ENCODE results near the gene CAD.
A peak's percentile ranks its signal among the peaks of the same experiment; 100 is the strongest.

CAD gene

GRCh38 chr2:27278010-27278409 lies 60.8 kb downstream of the CAD start:
- no peaks in the 10 kb centered on the region for H3K36me3 ChIP-seq (ENCODE audit: insufficient read depth, low read length)
- H3K9ac ChIP-seq (ENCODE audit: low read depth, low read length, poor library complexity, severe bottlenecking) = no peak overlapping the region
- H3K79me2 ChIP-seq (ENCODE audit: insufficient read depth, low read length) = no peaks in the 10 kb centered on the region
- H3K4me1 ChIP-seq (ENCODE audit: insufficient read depth, low read length, poor library complexity, severe bottlenecking) = peaks cover 7% of the 10 kb centered on the region
- H3K4me2 ChIP-seq (ENCODE audit: low read depth, low read length, poor library complexity, severe bottlenecking) = no peak overlapping the region
- H3K9me3 ChIP-seq (ENCODE audit: insufficient read depth, low read depth, low read length) = no peaks in the 10 kb centered on the region
- H3K9me2 ChIP-seq (replicated peaks; ENCODE audit: low read depth, low read length) = no peaks in the 10 kb centered on the region
- no peaks in the 10 kb centered on the region for H3K27me3 ChIP-seq (ENCODE audit: insufficient read depth, low read length, poor library complexity, severe bottlenecking)
- H4K20me1 ChIP-seq (ENCODE audit: insufficient read depth, low read length, poor library complexity, severe bottlenecking) = no peaks in the 10 kb centered on the region
- no peak for TF ChIP-seq EZH2phosphoT487 (IDR thresholded peaks at IDR 0.05; ENCODE audit: borderline replicate concordance)
- TF ChIP-seq CTCF (conservative IDR thresholded peaks at IDR 0.05; ENCODE audit: low read length) = no peak
- no peak overlapping the region for H2AFZ ChIP-seq (ENCODE audit: low read length)
- no peak overlapping the region for H3K4me3 ChIP-seq (ENCODE audit: low read length, poor library complexity, severe bottlenecking)
- no peaks in the 10 kb centered on the region for H3F3A ChIP-seq (ENCODE audit: low read depth)

GRCh38 chr2:27280826-27281225 lies 63.7 kb downstream of the CAD start:
- Histone ChIP-seq H3K9me3 (ENCODE audit: insufficient read depth, low read depth, low read length) (no peaks in the 10 kb centered on the region), H3K4me2 (ENCODE audit: low read depth, low read length, poor library complexity, severe bottlenecking) (no peak overlapping the region), H3K36me3 (ENCODE audit: insufficient read depth, low read length) (no peaks in the 10 kb centered on the region), H3K4me1 (ENCODE audit: insufficient read depth, low read length, poor library complexity, severe bottlenecking) (peaks cover 7% of the 10 kb centered on the region), H3K9ac (ENCODE audit: low read depth, low read length, poor library complexity, severe bottlenecking) (no peak overlapping the region), H3K9me2 (replicated peaks; ENCODE audit: low read depth, low read length) (no peaks in the 10 kb centered on the region), H2AFZ (ENCODE audit: low read length) (peak overlapping the region; percentile 78; the same call in 1 of the 2 replicates), H3F3A (ENCODE audit: low read depth) (no peaks in the 10 kb centered on the region), H4K20me1 (ENCODE audit: insufficient read depth, low read length, poor library complexity, severe bottlenecking) (no peaks in the 10 kb centered on the region), H3K27me3 (ENCODE audit: insufficient read depth, low read length, poor library complexity, severe bottlenecking) (no peaks in the 10 kb centered on the region), H3K79me2 (ENCODE audit: insufficient read depth, low read length) (no peaks in the 10 kb centered on the region), H3K4me3 (ENCODE audit: low read length, poor library complexity, severe bottlenecking) (no peak overlapping the region)
- TF ChIP-seq CTCF (conservative IDR thresholded peaks at IDR 0.05; ENCODE audit: low read length) = no peak
- TF ChIP-seq EZH2phosphoT487 (IDR thresholded peaks at IDR 0.05; ENCODE audit: borderline replicate concordance) = no peak

GRCh38 chr2:27281442-27281841 lies 64.3 kb downstream of the CAD start:
- Histone ChIP-seq H3K9ac (ENCODE audit: low read depth, low read length, poor library complexity, severe bottlenecking) (no peak overlapping the region), H3K9me3 (ENCODE audit: insufficient read depth, low read depth, low read length) (no peaks in the 10 kb centered on the region), H3F3A (ENCODE audit: low read depth) (no peaks in the 10 kb centered on the region), H3K36me3 (ENCODE audit: insufficient read depth, low read length) (no peaks in the 10 kb centered on the region), H3K4me1 (ENCODE audit: insufficient read depth, low read length, poor library complexity, severe bottlenecking) (peaks cover 7% of the 10 kb centered on the region), H3K79me2 (ENCODE audit: insufficient read depth, low read length) (no peaks in the 10 kb centered on the region), H3K4me2 (ENCODE audit: low read depth, low read length, poor library complexity, severe bottlenecking) (no peak overlapping the region), H3K4me3 (ENCODE audit: low read length, poor library complexity, severe bottlenecking) (no peak overlapping the region), H4K20me1 (ENCODE audit: insufficient read depth, low read length, poor library complexity, severe bottlenecking) (no peaks in the 10 kb centered on the region), H2AFZ (ENCODE audit: low read length) (no peak overlapping the region), H3K27me3 (ENCODE audit: insufficient read depth, low read length, poor library complexity, severe bottlenecking) (no peaks in the 10 kb centered on the region), H3K9me2 (replicated peaks; ENCODE audit: low read depth, low read length) (no peaks in the 10 kb centered on the region)
- no peak for TF ChIP-seq CTCF (conservative IDR thresholded peaks at IDR 0.05; ENCODE audit: low read length)
- TF ChIP-seq EZH2phosphoT487 (IDR thresholded peaks at IDR 0.05; ENCODE audit: borderline replicate concordance) = no peak
